ENCODE results near the gene GNPTAB.
"Not testable (repeated sequence)": the region's sequence is repeated elsewhere in the genome, so short reads cannot be mapped to it uniquely, and the experiment has no call there.

Gene GNPTAB

GRCh38 chr12:101861688-101862087, 30.9 kb upstream of the GNPTAB start:
- H2AK5ac ChIP-seq (ENCODE audit: low read length); H3K18ac ChIP-seq (ENCODE audit: low read length); H3K36me3 ChIP-seq (ENCODE audit: control insufficient read depth, insufficient read depth, low read length); DNase-seq; H2BK5ac ChIP-seq (ENCODE audit: low read length); H4K8ac ChIP-seq (ENCODE audit: low read depth, low read length); H3K79me2 ChIP-seq (ENCODE audit: control insufficient read depth, insufficient read depth, low read length); H2BK15ac ChIP-seq (replicated peaks; ENCODE audit: low read depth); H3K4me3 ChIP-seq (ENCODE audit: low read length); H3K79me1 ChIP-seq (ENCODE audit: low read length); H3K23ac ChIP-seq (ENCODE audit: low read length); H3K4me1 ChIP-seq (ENCODE audit: control insufficient read depth, low read depth, low read length); H3K56ac ChIP-seq (ENCODE audit: low read length); H3K27ac ChIP-seq (ENCODE audit: low read depth, low read length); H3K4me2 ChIP-seq (ENCODE audit: low read length); H3K27me3 ChIP-seq (ENCODE audit: insufficient read depth, low read length, poor library complexity); H3K9ac ChIP-seq (ENCODE audit: low read length); H2BK120ac ChIP-seq (ENCODE audit: low read depth, low read length); H3K4ac ChIP-seq (ENCODE audit: low read depth, low read length); H4K5ac ChIP-seq (ENCODE audit: low read length): not testable (repeated sequence)
- no CpG with 5 or more reads among the region's 2 CpGs for WGBS (ENCODE audit: extremely low coverage, insufficient coverage, low lambda C conversion rate)

- no peak overlapping the region for H2BK120ac ChIP-seq (ENCODE audit: low read depth, low read length)
- no peak overlapping the region for H3K56ac ChIP-seq (ENCODE audit: low read length)
- H3K4me3 ChIP-seq (ENCODE audit: low read length): no peak overlapping the region
- no peak overlapping the region for H3K4me2 ChIP-seq (ENCODE audit: low read length)
- no peak overlapping the region for H3K23ac ChIP-seq (ENCODE audit: low read length)
- no peak overlapping the region for H3K18ac ChIP-seq (ENCODE audit: low read length)
- no peaks in the 10 kb centered on the region for H3K36me3 ChIP-seq (ENCODE audit: control insufficient read depth, insufficient read depth, low read length)
- DNase-seq: no peak
- no peaks in the 10 kb centered on the region for H3K79me1 ChIP-seq (ENCODE audit: low read length)
- no peak overlapping the region for H4K5ac ChIP-seq (ENCODE audit: low read length)
- H3K27ac ChIP-seq (ENCODE audit: low read depth, low read length): no peak overlapping the region
- H2AK5ac ChIP-seq (ENCODE audit: low read length): no peak overlapping the region
- H4K8ac ChIP-seq (ENCODE audit: low read depth, low read length): no peak overlapping the region
- no peaks in the 10 kb centered on the region for H3K4me1 ChIP-seq (ENCODE audit: control insufficient read depth, low read depth, low read length)
- no peaks in the 10 kb centered on the region for H3K27me3 ChIP-seq (ENCODE audit: insufficient read depth, low read length, poor library complexity)
- no peak overlapping the region for H2BK15ac ChIP-seq (replicated peaks; ENCODE audit: low read depth)
- H3K79me2 ChIP-seq (ENCODE audit: control insufficient read depth, insufficient read depth, low read length): no peaks in the 10 kb centered on the region
- H2BK5ac ChIP-seq (ENCODE audit: low read length): no peak overlapping the region
- H3K9ac ChIP-seq (ENCODE audit: low read length): no peak overlapping the region
- no peak overlapping the region for H3K4ac ChIP-seq (ENCODE audit: low read depth, low read length)
Measured at GRCh38 chr12:101859664-101860607, 29.2 kb upstream of the GNPTAB start.

GRCh38 chr12:101858361-101858760, 27.6 kb upstream of the GNPTAB start:
- Histone ChIP-seq H3K9ac (ENCODE audit: low read length) (no peak overlapping the region), H3K18ac (ENCODE audit: low read length) (no peak overlapping the region), H4K5ac (ENCODE audit: low read length) (no peak overlapping the region), H2BK5ac (ENCODE audit: low read length) (no peak overlapping the region), H3K4me1 (ENCODE audit: control insufficient read depth, low read depth, low read length) (no peaks in the 10 kb centered on the region), H3K27ac (ENCODE audit: low read depth, low read length) (no peak overlapping the region), H3K79me1 (ENCODE audit: low read length) (no peaks in the 10 kb centered on the region), H2AK5ac (ENCODE audit: low read length) (no peak overlapping the region), H3K23ac (ENCODE audit: low read length) (no peak overlapping the region), H3K4ac (ENCODE audit: low read depth, low read length) (no peak overlapping the region), H3K4me3 (ENCODE audit: low read length) (no peak overlapping the region), H3K56ac (ENCODE audit: low read length) (no peak overlapping the region), H2BK15ac (replicated peaks; ENCODE audit: low read depth) (no peak overlapping the region), H4K8ac (ENCODE audit: low read depth, low read length) (no peak overlapping the region), H2BK120ac (ENCODE audit: low read depth, low read length) (no peak overlapping the region), H3K27me3 (ENCODE audit: insufficient read depth, low read length, poor library complexity) (no peaks in the 10 kb centered on the region), H3K36me3 (ENCODE audit: control insufficient read depth, insufficient read depth, low read length) (no peaks in the 10 kb centered on the region), H3K4me2 (ENCODE audit: low read length) (no peak overlapping the region), H3K79me2 (ENCODE audit: control insufficient read depth, insufficient read depth, low read length) (no peaks in the 10 kb centered on the region)
- DNase-seq: no peak
- no CpG with 5 or more reads among the region's 3 CpGs for WGBS (ENCODE audit: extremely low coverage, insufficient coverage, low lambda C conversion rate)

- Histone ChIP-seq H2BK5ac (ENCODE audit: low read length) (no peak overlapping the region), H2BK15ac (replicated peaks; ENCODE audit: low read depth) (no peak overlapping the region), H4K8ac (ENCODE audit: low read depth, low read length) (no peak overlapping the region), H3K23ac (ENCODE audit: low read length) (no peak overlapping the region), H4K5ac (ENCODE audit: low read length) (no peak overlapping the region), H3K79me2 (ENCODE audit: control insufficient read depth, insufficient read depth, low read length) (no peaks in the 10 kb centered on the region), H3K18ac (ENCODE audit: low read length) (no peak overlapping the region), H3K36me3 (ENCODE audit: control insufficient read depth, insufficient read depth, low read length) (no peaks in the 10 kb centered on the region), H3K4me2 (ENCODE audit: low read length) (no peak overlapping the region), H3K4me3 (ENCODE audit: low read length) (no peak overlapping the region), H3K79me1 (ENCODE audit: low read length) (no peaks in the 10 kb centered on the region), H3K4me1 (ENCODE audit: control insufficient read depth, low read depth, low read length) (no peaks in the 10 kb centered on the region), H3K4ac (ENCODE audit: low read depth, low read length) (no peak overlapping the region), H2AK5ac (ENCODE audit: low read length) (no peak overlapping the region), H3K27ac (ENCODE audit: low read depth, low read length) (no peak overlapping the region), H2BK120ac (ENCODE audit: low read depth, low read length) (no peak overlapping the region), H3K27me3 (ENCODE audit: insufficient read depth, low read length, poor library complexity) (no peaks in the 10 kb centered on the region), H3K56ac (ENCODE audit: low read length) (no peak overlapping the region), H3K9ac (ENCODE audit: low read length) (no peak overlapping the region)
- DNase-seq: no peak
- WGBS (ENCODE audit: extremely low coverage, insufficient coverage, low lambda C conversion rate): no CpG with 5 or more reads among the region's 1 CpG
Measured at GRCh38 chr12:101857043-101857558, 26.3 kb upstream of the GNPTAB start.

GRCh38 chr12:101856614-101857013, 25.9 kb upstream of the GNPTAB start:
- not testable (repeated sequence) for H3K23ac ChIP-seq (ENCODE audit: low read length); H3K27me3 ChIP-seq (ENCODE audit: insufficient read depth, low read length, poor library complexity); H2AK5ac ChIP-seq (ENCODE audit: low read length); H3K4ac ChIP-seq (ENCODE audit: low read depth, low read length); H3K27ac ChIP-seq (ENCODE audit: low read depth, low read length); H3K36me3 ChIP-seq (ENCODE audit: control insufficient read depth, insufficient read depth, low read length); H4K5ac ChIP-seq (ENCODE audit: low read length); H3K56ac ChIP-seq (ENCODE audit: low read length); H2BK5ac ChIP-seq (ENCODE audit: low read length); H3K79me2 ChIP-seq (ENCODE audit: control insufficient read depth, insufficient read depth, low read length); H3K4me2 ChIP-seq (ENCODE audit: low read length); H2BK120ac ChIP-seq (ENCODE audit: low read depth, low read length); DNase-seq; H2BK15ac ChIP-seq (replicated peaks; ENCODE audit: low read depth); H3K79me1 ChIP-seq (ENCODE audit: low read length); H3K18ac ChIP-seq (ENCODE audit: low read length); H4K8ac ChIP-seq (ENCODE audit: low read depth, low read length); H3K4me1 ChIP-seq (ENCODE audit: control insufficient read depth, low read depth, low read length); H3K9ac ChIP-seq (ENCODE audit: low read length); H3K4me3 ChIP-seq (ENCODE audit: low read length)
- WGBS (ENCODE audit: extremely low coverage, insufficient coverage, low lambda C conversion rate): no CpG with 5 or more reads among the region's 5 CpGs
